GM23338 (cell line): ENCODE measurements around the gene CRYZ. TPM values are rescaled to one million over a fixed set of nuclear protein-coding genes. Genes with fewer than 3 reads are reported as not detected.

Experiments
- ATAC-seq: fragments of 200-7000 bp; cut with Tn5 transposase; 3 replicates; pipeline ENCODE4 v1.9.1; 2020
- DNase-seq: peaks from one replicate; pipeline ENCODE4 v3.0.0-alpha.2; 2015; ENCODE audit warnings: low spot score
- H2AFZ ChIP-seq: fragments of 200-600 bp; sonication (generic); 2 replicates; pipeline ENCODE4 v1.8.0; 2016; ENCODE audit warnings: antibody characterized with exemption, mild to moderate bottlenecking, moderate library complexity
- H3F3A ChIP-seq: fragments of 200-600 bp; sonication (generic); replicated peaks from 2 replicates; pipeline ENCODE4 v1.8.0; 2017; ENCODE audit warnings: antibody characterized with exemption, mixed run types, low read depth
- H3K27ac ChIP-seq: fragments of 200-600 bp; sonication (generic); 2 replicates; pipeline ENCODE4 v1.6.1; 2016; ENCODE audit warnings: low read depth
- H3K27me3 ChIP-seq: fragments of 200-600 bp; sonication (generic); 2 replicates; pipeline ENCODE4 v1.8.0; 2016; ENCODE audit warnings: mild to moderate bottlenecking, mixed run types, moderate library complexity; ENCODE audit not compliant: insufficient read depth
- H3K36me3 ChIP-seq: fragments of 200-600 bp; sonication (generic); 2 replicates; pipeline ENCODE4 v1.8.0; 2016; ENCODE audit warnings: mild to moderate bottlenecking; ENCODE audit not compliant: insufficient read depth
- H3K4me1 ChIP-seq: fragments of 200-600 bp; sonication (generic); 2 replicates; pipeline ENCODE4 v1.8.0; 2016; ENCODE audit warnings: mild to moderate bottlenecking, moderate library complexity; ENCODE audit not compliant: insufficient read depth
- H3K4me2 ChIP-seq: fragments of 200-600 bp; sonication (generic); 2 replicates; pipeline ENCODE4 v1.7.1; 2017; ENCODE audit warnings: mixed run types
- H3K4me3 ChIP-seq: fragments of 200-600 bp; sonication (generic); 2 replicates; pipeline ENCODE4 v1.6.1; 2016; ENCODE audit warnings: mixed run types
- H3K79me2 ChIP-seq: fragments of 200-600 bp; sonication (generic); replicated peaks from 2 replicates; pipeline ENCODE4 v1.8.0; 2017; ENCODE audit warnings: mild to moderate bottlenecking; ENCODE audit not compliant: insufficient read depth
- H3K9me2 ChIP-seq: fragments of 200-600 bp; sonication (generic); 2 replicates; pipeline ENCODE4 v1.8.0; 2017; ENCODE audit not compliant: insufficient read depth
- H4K20me1 ChIP-seq: fragments of 200-600 bp; sonication (generic); replicated peaks from 2 replicates; pipeline ENCODE4 v1.8.0; 2017; ENCODE audit warnings: mild to moderate bottlenecking; ENCODE audit not compliant: insufficient read depth
- H3K27ac Mint-ChIP-seq: 2 replicates; pipeline ENCODE4 v1.8.0; 2020; ENCODE audit warnings: inconsistent platforms, mild to moderate bottlenecking, moderate library complexity, mixed read lengths
- H3K27me3 Mint-ChIP-seq: 3 replicates; pipeline ENCODE4 v1.8.0; 2022; ENCODE audit warnings: low read depth, mild to moderate bottlenecking, moderate library complexity, mixed read lengths, inconsistent platforms; ENCODE audit not compliant: insufficient read depth, poor library complexity
- H3K36me3 Mint-ChIP-seq: 3 replicates; pipeline ENCODE4 v1.8.0; 2021; ENCODE audit warnings: low read depth, mild to moderate bottlenecking, inconsistent platforms, moderate library complexity, mixed read lengths
- H3K4me1 Mint-ChIP-seq: 3 replicates; pipeline ENCODE4 v1.8.0; 2020; ENCODE audit warnings: mild to moderate bottlenecking, inconsistent platforms, mixed read lengths
- H3K4me3 Mint-ChIP-seq: 3 replicates; pipeline ENCODE4 v1.8.0; 2021; ENCODE audit warnings: moderate library complexity, mild to moderate bottlenecking, inconsistent platforms, mixed read lengths
- H3K9me3 Mint-ChIP-seq: 3 replicates; pipeline ENCODE4 v1.8.0; 2020; ENCODE audit warnings: moderate library complexity, mild to moderate bottlenecking, inconsistent platforms, mixed read lengths
- EZH2phosphoT487 ChIP-seq: fragments of 200-600 bp; sonication (generic); IDR thresholded peaks from one replicate; pipeline ENCODE4 v1.8.1; 2018; ENCODE audit warnings: antibody characterized with exemption; ENCODE audit not compliant: unreplicated experiment
- JUNB ChIP-seq: IDR thresholded peaks from one replicate; pipeline ENCODE4 v1.6.1; 2016; ENCODE audit warnings: antibody characterized with exemption; ENCODE audit not compliant: unreplicated experiment
- POLR2AphosphoS5 ChIP-seq: IDR thresholded peaks from 2 replicates; pipeline ENCODE4 v1.6.1; 2016; ENCODE audit warnings: antibody characterized with exemption, low read depth
- REST ChIP-seq: IDR thresholded peaks from one replicate; pipeline ENCODE4 v1.6.1; 2018; ENCODE audit warnings: antibody characterized with exemption; ENCODE audit not compliant: unreplicated experiment
- STAT1 ChIP-seq: IDR thresholded peaks from one replicate; pipeline ENCODE4 v1.6.1; 2016; ENCODE audit warnings: antibody characterized with exemption; ENCODE audit not compliant: unreplicated experiment
- ZNF462 ChIP-seq: fragments of 250-450 bp; sonication (Bioruptor Pico); IDR thresholded peaks from 2 replicates; pipeline ENCODE4 v1.5.0; 2020; ENCODE audit warnings: mild to moderate bottlenecking, moderate library complexity
- polyA plus RNA-seq: library from polyadenylated mRNA; unstranded; fragments of >200 nt; fragmentation: Nextera tagmentation; extraction: Ambion mirVana; gene quantifications from 2 replicates; pipeline ENCODE4 v1.2.1, GENCODE V29; 2016
- total RNA-seq: library from RNA; depleted of rRNA; stranded (reverse); fragments of >200 nt; shearing (Covaris generic); gene quantifications from 2 replicates; pipeline ENCODE4 v1.2.3, GENCODE V29; 2014
- TF ChIP-seq, protein P1 (sequence below), 2 experiments: fragments of 200-600 bp in 1 of 2; sonication (generic) in 1 of 2; conservative IDR thresholded peaks; 2 replicates each; pipeline versions ENCODE4 v1.5.1 to v1.6.1; 2016 to 2017; ENCODE audit warnings: antibody characterized with exemption in 2 of 2, low read depth in 2 of 2, mild to moderate bottlenecking in 2 of 2, moderate library complexity in 1 of 2
- TF ChIP-seq, protein P2 (sequence below): IDR thresholded peaks from 2 replicates; pipeline ENCODE4 v1.6.1; 2016; ENCODE audit warnings: antibody characterized with exemption

CRYZ gene
- total and polyA plus RNA-seq, 2 experiments from 2014 or later: 45.7 to 57.8 TPM

GRCh38 chr1:74703386-74704182 lies 29.3 kb downstream of the CRYZ start:
- Histone ChIP-seq H3K27me3 (no peaks in the 10 kb centered on the region), H3K36me3 (no peaks in the 10 kb centered on the region), H3K4me3 (no peak overlapping the region), H2AFZ (no peak overlapping the region), H3K9me2 (no peaks in the 10 kb centered on the region), H3F3A (no peaks in the 10 kb centered on the region), H3K27ac (no peak overlapping the region), H4K20me1 (0 out of 2 replicates have a peak, but pooled peaks cover 2% of the 10 kb centered on the region), H3K4me2 (no peak overlapping the region), H3K79me2 (no peaks in the 10 kb centered on the region), H3K4me1 (no peaks in the 10 kb centered on the region)
- no peak for ATAC-seq
- no peak overlapping the region for H3K4me3 Mint-ChIP-seq
- no peak overlapping the region for H3K27ac Mint-ChIP-seq
- TF ChIP-seq, protein P1, sequence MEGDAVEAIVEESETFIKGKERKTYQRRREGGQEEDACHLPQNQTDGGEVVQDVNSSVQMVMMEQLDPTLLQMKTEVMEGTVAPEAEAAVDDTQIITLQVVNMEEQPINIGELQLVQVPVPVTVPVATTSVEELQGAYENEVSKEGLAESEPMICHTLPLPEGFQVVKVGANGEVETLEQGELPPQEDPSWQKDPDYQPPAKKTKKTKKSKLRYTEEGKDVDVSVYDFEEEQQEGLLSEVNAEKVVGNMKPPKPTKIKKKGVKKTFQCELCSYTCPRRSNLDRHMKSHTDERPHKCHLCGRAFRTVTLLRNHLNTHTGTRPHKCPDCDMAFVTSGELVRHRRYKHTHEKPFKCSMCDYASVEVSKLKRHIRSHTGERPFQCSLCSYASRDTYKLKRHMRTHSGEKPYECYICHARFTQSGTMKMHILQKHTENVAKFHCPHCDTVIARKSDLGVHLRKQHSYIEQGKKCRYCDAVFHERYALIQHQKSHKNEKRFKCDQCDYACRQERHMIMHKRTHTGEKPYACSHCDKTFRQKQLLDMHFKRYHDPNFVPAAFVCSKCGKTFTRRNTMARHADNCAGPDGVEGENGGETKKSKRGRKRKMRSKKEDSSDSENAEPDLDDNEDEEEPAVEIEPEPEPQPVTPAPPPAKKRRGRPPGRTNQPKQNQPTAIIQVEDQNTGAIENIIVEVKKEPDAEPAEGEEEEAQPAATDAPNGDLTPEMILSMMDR (conservative IDR thresholded peaks at IDR 0.05; ENCODE audit: low read depth in 2 of 2): no peak
- TF ChIP-seq JUNB (no peak), EZH2phosphoT487 (no peak), POLR2AphosphoS5 (no peak), ZNF462 (no peak), STAT1 (no peak), REST (no peak)
- TF ChIP-seq, protein P2, sequence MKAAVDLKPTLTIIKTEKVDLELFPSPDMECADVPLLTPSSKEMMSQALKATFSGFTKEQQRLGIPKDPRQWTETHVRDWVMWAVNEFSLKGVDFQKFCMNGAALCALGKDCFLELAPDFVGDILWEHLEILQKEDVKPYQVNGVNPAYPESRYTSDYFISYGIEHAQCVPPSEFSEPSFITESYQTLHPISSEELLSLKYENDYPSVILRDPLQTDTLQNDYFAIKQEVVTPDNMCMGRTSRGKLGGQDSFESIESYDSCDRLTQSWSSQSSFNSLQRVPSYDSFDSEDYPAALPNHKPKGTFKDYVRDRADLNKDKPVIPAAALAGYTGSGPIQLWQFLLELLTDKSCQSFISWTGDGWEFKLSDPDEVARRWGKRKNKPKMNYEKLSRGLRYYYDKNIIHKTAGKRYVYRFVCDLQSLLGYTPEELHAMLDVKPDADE: no peak
- H3K36me3 Mint-ChIP-seq: peaks cover 5% of the 10 kb centered on the region; the same call in 1 of the 3 replicates
- DNase-seq: no peak
- no peaks in the 10 kb centered on the region for H3K9me3 Mint-ChIP-seq
- no peaks in the 10 kb centered on the region for H3K27me3 Mint-ChIP-seq
- no peaks in the 10 kb centered on the region for H3K4me1 Mint-ChIP-seq
